Prostate gland (tissue), 2 donors: ENCODE results near the gene SLC4A3.

Experiments
- POLR2A ChIP-seq: fragments of 450-650 bp; IDR thresholded peaks from one replicate; pipeline ENCODE4 v1.6.1; 2016; ENCODE audit warnings: antibody characterized with exemption, mild to moderate bottlenecking
- POLR2AphosphoS5 ChIP-seq: sonication (generic); formaldehyde crosslinking; IDR thresholded peaks from one replicate; pipeline ENCODE4 v1.6.1; 2017; ENCODE audit warnings: antibody characterized with exemption
- TF ChIP-seq, protein P1 (sequence below), 4 experiments: fragments of 200-600 bp in 2 of 4; fragments of 450-650 bp in 2 of 4; sonication (generic) in 2 of 4; IDR thresholded peaks; 1 replicate in 3 of 4; 2 replicates in 1 of 4; pipeline ENCODE4 v1.5.1; 2016 to 2019; ENCODE audit warnings: antibody characterized with exemption in 4 of 4, mild to moderate bottlenecking in 2 of 4, moderate library complexity in 2 of 4

GRCh38 chr2:219581346-219581745 lies 46.1 kb upstream of the SLC4A3 start:
- TF ChIP-seq, protein P1, sequence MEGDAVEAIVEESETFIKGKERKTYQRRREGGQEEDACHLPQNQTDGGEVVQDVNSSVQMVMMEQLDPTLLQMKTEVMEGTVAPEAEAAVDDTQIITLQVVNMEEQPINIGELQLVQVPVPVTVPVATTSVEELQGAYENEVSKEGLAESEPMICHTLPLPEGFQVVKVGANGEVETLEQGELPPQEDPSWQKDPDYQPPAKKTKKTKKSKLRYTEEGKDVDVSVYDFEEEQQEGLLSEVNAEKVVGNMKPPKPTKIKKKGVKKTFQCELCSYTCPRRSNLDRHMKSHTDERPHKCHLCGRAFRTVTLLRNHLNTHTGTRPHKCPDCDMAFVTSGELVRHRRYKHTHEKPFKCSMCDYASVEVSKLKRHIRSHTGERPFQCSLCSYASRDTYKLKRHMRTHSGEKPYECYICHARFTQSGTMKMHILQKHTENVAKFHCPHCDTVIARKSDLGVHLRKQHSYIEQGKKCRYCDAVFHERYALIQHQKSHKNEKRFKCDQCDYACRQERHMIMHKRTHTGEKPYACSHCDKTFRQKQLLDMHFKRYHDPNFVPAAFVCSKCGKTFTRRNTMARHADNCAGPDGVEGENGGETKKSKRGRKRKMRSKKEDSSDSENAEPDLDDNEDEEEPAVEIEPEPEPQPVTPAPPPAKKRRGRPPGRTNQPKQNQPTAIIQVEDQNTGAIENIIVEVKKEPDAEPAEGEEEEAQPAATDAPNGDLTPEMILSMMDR (IDR thresholded peaks at IDR 0.05): no peak
- no peak for TF ChIP-seq POLR2AphosphoS5
- TF ChIP-seq POLR2A: no peak
